Measurements from ENCODE around the gene AKAP1.

- TF ChIP-seq CTCF (conservative IDR thresholded peaks at IDR 0.05) (no peak), ZFX (IDR thresholded peaks at IDR 0.05) (no peak)
Measured at GRCh38 chr17:57120814-57121213, 35.8 kb downstream of the AKAP1 start.
